Uterus (tissue), 4 donors: ENCODE data around the gene DMXL2. TPM values are rescaled to one million over a fixed set of nuclear protein-coding genes. Genes with fewer than 3 reads are reported as not detected.

ENCODE experiments used
- DNase-seq, 2 donors: peaks; one replicate each; pipeline ENCODE4 v3.0.0-alpha.2; 2019 to 2020
- H3K27ac ChIP-seq, 2 donors: fragments of 200-600 bp; sonication (generic); 1 replicate in 1 of 2; 2 replicates in 1 of 2; pipeline ENCODE4 v1.5.1; 2016 to 2018
- H3K27me3 ChIP-seq, 2 donors: fragments of 200-600 bp; sonication (generic); one replicate each; pipeline ENCODE4 v1.5.1; 2018 to 2019; ENCODE audit warnings: control low read depth in 1 of 2
- H3K36me3 ChIP-seq, 2 donors: fragments of 200-600 bp; sonication (generic); one replicate each; pipeline ENCODE4 v1.5.1; 2019; ENCODE audit warnings: control low read depth in 1 of 2
- H3K4me1 ChIP-seq, 2 donors: fragments of 200-600 bp; sonication (generic); one replicate each; pipeline ENCODE4 v1.5.1; 2018 to 2019; ENCODE audit warnings: control low read depth in 1 of 2
- H3K4me3 ChIP-seq, 2 donors: fragments of 200-600 bp; sonication (generic); 1 replicate in 1 of 2; 2 replicates in 1 of 2; pipeline ENCODE4 v1.5.1; 2018 to 2019; ENCODE audit warnings: mild to moderate bottlenecking in 1 of 2
- H3K9me3 ChIP-seq, 2 donors: fragments of 200-600 bp; sonication (generic); one replicate each; pipeline ENCODE4 v1.5.1; 2019; ENCODE audit warnings: control low read depth in 1 of 2
- POLR2A ChIP-seq, 2 donors: fragments of 450-650 bp; IDR thresholded peaks; one replicate each; pipeline ENCODE4 v1.6.1; 2016; ENCODE audit warnings: antibody characterized with exemption in 2 of 2, mild to moderate bottlenecking in 1 of 2, moderate library complexity in 1 of 2
- intact Hi-C: fragments of 100-400 bp; cut with DNase I; formaldehyde crosslinking; loops from one replicate; pipeline ENCODE4 v1.15.1; 2023; ENCODE audit warnings: low total_unique reads
- total RNA-seq, 4 donors: library from RNA; depleted of rRNA in 3 of 4; stranded (reverse); fragments of >200 nt in 3 of 4; gene quantifications; one replicate each; pipeline versions ENCODE4 v1.1.0 to v1.2.4, GENCODE V29; 2014 to 2023
- TF ChIP-seq, protein P1 (sequence below), 4 experiments: fragments of 200-600 bp in 2 of 4; fragments of 450-650 bp in 2 of 4; sonication (generic) in 2 of 4; IDR thresholded peaks; one replicate each; pipeline ENCODE4 v1.5.1; 2016 to 2019; ENCODE audit warnings: antibody characterized with exemption in 4 of 4, mild to moderate bottlenecking in 2 of 4, moderate library complexity in 1 of 4
- donor health status: DM: yes; HTN: yes; CAD: no.

Gene DMXL2, protein sequence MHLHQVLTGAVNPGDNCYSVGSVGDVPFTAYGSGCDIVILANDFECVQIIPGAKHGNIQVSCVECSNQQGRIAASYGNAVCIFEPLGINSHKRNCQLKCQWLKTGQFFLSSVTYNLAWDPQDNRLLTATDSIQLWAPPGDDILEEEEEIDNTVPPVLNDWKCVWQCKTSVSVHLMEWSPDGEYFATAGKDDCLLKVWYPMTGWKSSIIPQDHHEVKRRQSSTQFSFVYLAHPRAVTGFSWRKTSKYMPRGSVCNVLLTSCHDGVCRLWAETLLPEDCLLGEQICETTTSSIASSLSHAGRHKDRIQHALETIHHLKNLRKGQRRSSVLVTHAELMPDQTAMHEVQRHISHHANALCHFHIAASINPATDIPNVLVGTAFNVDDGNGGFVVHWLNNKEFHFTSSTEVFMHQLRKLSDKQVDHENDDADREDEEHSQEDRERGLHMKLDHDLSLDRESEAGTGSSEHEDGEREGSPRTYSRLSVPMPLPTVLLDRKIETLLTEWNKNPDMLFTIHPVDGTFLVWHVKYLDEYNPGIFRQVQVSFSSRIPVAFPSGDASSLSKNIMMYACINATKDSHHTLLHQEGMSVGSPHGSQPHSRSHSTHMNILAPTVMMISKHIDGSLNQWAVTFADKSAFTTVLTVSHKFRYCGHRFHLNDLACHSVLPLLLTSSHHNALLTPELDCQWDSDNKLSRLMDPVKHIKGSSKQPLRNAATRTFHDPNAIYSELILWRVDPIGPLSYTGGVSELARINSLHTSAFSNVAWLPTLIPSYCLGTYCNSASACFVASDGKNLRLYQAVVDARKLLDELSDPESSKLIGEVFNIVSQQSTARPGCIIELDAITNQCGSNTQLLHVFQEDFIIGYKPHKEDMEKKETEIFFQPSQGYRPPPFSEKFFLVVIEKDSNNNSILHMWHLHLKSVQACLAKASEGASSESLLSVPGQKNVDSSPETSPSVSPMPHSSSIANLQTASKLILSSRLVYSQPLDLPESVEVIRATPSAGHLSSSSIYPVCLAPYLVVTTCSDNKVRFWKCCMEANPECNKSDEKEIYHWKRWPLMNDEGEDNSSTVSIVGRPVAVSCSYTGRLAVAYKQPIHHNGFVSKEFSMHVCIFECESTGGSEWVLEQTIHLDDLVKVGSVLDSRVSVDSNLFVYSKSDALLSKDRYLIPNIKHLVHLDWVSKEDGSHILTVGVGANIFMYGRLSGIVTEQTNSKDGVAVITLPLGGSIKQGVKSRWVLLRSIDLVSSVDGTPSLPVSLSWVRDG (N-terminal part only)
- total RNA-seq, result 100 to 1,000 TPM in 1 of 4 donors, 10 to 100 TPM in 2, 1 to 10 TPM in 1; 6.9 to 100 (median 26.6) TPM

DNA sequence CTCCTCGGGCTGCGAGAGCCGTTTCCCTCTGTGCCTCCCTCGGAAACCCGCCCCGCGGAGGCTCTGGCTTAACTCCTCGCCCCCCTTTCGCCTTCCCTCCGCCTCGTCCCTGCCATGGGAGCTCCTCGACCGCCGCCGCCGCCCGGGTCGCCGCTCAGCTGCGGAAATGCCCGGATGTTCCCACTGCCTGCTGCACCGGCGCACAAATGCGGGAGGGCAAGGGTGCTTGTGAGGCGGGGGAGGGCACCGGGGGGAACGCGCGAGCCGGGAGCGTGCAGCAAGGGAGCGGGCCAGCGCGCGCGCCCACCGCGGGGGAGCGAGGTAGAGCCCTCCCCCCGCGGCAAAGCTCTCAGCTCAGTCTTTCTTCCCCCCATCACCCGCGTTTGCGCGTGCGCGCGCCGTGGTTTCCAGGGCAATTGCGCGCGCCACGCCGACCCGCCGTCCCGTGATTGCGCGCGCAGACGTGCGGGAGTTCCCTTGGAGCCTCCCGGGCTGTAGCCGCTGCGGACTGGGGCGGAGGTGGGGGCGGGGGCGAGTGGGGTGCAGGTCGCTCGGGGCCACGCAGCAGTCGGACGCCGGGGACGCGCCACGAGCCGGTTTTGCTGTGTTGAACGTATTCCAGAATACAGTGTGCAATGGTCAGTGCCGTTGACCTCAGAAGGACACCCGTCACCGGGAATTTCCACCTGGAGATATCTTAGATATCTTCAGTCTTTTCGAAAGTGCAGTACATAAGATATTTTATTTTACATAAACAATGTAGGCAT, at the start of gene DMXL2:
Gene DMXL2, minus strand, starts transcription at position 168 of the 767 bp plus-strand sequence. CDS start 226 bp downstream, outside the sequence.
- H3K4me1 ChIP-seq, result no peaks in the 10 kb centered on the region
- H3K27ac ChIP-seq, result peak within 1 kb of the TSS; percentile 78 to 80
- no peaks in the 10 kb centered on the region for H3K9me3 ChIP-seq
- intact Hi-C loops, result no loop called here
- H3K4me3 ChIP-seq, result peak within 1 kb of the TSS; percentile 66 to 68
- no peaks in the 10 kb centered on the region for H3K27me3 ChIP-seq
- peak in 1 of 2 donors; percentile 34 for TF ChIP-seq POLR2A (IDR thresholded peaks at IDR 0.05)
- TF ChIP-seq, protein P1, sequence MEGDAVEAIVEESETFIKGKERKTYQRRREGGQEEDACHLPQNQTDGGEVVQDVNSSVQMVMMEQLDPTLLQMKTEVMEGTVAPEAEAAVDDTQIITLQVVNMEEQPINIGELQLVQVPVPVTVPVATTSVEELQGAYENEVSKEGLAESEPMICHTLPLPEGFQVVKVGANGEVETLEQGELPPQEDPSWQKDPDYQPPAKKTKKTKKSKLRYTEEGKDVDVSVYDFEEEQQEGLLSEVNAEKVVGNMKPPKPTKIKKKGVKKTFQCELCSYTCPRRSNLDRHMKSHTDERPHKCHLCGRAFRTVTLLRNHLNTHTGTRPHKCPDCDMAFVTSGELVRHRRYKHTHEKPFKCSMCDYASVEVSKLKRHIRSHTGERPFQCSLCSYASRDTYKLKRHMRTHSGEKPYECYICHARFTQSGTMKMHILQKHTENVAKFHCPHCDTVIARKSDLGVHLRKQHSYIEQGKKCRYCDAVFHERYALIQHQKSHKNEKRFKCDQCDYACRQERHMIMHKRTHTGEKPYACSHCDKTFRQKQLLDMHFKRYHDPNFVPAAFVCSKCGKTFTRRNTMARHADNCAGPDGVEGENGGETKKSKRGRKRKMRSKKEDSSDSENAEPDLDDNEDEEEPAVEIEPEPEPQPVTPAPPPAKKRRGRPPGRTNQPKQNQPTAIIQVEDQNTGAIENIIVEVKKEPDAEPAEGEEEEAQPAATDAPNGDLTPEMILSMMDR (IDR thresholded peaks at IDR 0.05), result no peak
- H3K36me3 ChIP-seq, result no peaks in the 10 kb centered on the region
- peak; percentile 81 to 83 for DNase-seq

DNA sequence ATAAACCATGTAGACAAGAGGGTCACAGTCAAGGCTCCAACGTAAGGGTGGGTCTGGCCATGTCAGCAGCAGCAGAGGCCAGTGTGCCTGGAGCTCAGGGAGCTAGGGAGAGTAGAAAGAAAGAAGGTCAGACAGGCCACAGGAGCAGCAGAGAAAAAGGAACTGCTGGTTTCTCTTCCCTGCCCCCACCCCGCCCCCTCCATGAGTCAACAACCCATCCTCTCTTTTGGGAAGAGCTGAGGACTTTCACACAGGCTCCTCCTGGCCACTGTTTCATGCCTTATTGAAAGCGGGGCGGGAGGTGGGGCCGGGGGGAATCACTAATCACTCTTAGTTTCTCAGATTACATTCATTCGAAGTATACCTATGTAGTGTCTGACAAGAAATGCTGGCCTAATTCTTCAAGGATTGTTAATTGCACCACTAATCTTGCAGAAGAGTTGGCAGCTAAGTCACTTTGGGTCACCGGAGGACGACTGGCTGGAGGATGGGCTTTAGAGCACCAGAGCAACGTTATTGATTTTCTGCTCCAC, 49.6 kb upstream of the DMXL2 start:
- Histone ChIP-seq H3K9me3 (no peaks in the 10 kb centered on the region), H3K27me3 (no peaks in the 10 kb centered on the region), H3K27ac (no peak overlapping the region), H3K4me3 (no peak overlapping the region), H3K4me1 (no peaks in the 10 kb centered on the region), H3K36me3 (no peaks in the 10 kb centered on the region)
- no peak for DNase-seq
- intact Hi-C loops, result no loop called here
- TF ChIP-seq POLR2A (IDR thresholded peaks at IDR 0.05), result no peak
- TF ChIP-seq, protein P1 (IDR thresholded peaks at IDR 0.05), result no peak

DNA sequence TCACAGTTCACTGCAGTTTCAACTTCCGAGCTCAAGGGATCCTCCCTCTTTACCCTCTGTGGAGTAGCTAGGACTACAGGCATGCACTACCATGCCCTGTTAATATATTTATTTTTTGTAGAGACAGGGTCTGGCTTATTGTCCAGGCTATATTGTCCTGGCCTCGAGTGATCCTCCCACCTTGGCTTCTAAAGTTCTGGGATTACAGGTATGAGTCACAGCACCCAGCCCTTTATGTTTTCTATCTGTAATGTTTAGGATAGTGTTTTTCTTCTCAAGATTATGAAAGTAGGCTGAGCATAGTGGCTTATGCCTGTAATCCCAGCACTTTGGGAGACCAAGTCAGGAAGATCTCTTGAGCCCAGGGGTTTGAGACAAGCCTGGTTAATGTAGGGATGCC, 46.8 kb upstream of the DMXL2 start:
- Histone ChIP-seq H3K36me3 (no peaks in the 10 kb centered on the region), H3K27ac (no peak overlapping the region), H3K27me3 (no peaks in the 10 kb centered on the region), H3K9me3 (no peaks in the 10 kb centered on the region), H3K4me1 (no peaks in the 10 kb centered on the region), H3K4me3 (no peak overlapping the region)
- TF ChIP-seq, protein P1 (IDR thresholded peaks at IDR 0.05), result no peak
- no peak for DNase-seq
- intact Hi-C loops, result no loop called here

GRCh38 chr15:51668446-51668845, 45.9 kb upstream of the DMXL2 start:
- intact Hi-C loops, result no loop called here
- no peaks in the 10 kb centered on the region for H3K27me3 ChIP-seq
- H3K9me3 ChIP-seq, result no peaks in the 10 kb centered on the region
- H3K36me3 ChIP-seq, result no peaks in the 10 kb centered on the region
- no peak overlapping the region for H3K27ac ChIP-seq
- DNase-seq, result no peak
- TF ChIP-seq, protein P1 (IDR thresholded peaks at IDR 0.05), result no peak
- TF ChIP-seq POLR2A (IDR thresholded peaks at IDR 0.05), result no peak
- no peaks in the 10 kb centered on the region for H3K4me1 ChIP-seq
- H3K4me3 ChIP-seq, result no peak overlapping the region
